ENCODE measurements around the gene GRIK5.

Gene GRIK5

GRCh38 chr19:42032431-42032830 is 37.6 kb downstream of the GRIK5 start:
- Histone ChIP-seq H3K4me3 (ENCODE audit: low read depth in 1 of 2, low read length in 2 of 2) (no peak overlapping the region), H3K9me3 (ENCODE audit: control insufficient read depth in 1 of 2, low read length in 2 of 2) (no peaks in the 10 kb centered on the region), H3K27ac (ENCODE audit: low read depth, low read length) (no peak overlapping the region), H3K9ac (ENCODE audit: low read depth in 1 of 2, low read length in 2 of 2) (no peak overlapping the region), H3K27me3 (ENCODE audit: control insufficient read depth in 1 of 2, insufficient read depth in 2 of 2, low read length in 2 of 2) (no peaks in the 10 kb centered on the region), H3K36me3 (ENCODE audit: control insufficient read depth in 1 of 2, insufficient read depth in 2 of 2, low read length in 2 of 2) (no peaks in the 10 kb centered on the region), H3K4me1 (ENCODE audit: control insufficient read depth in 1 of 2, insufficient read depth in 2 of 2, low read length in 2 of 2) (peaks cover 5 to 7% of the 10 kb centered on the region in 2 donors)

- Histone ChIP-seq H3K27ac (ENCODE audit: low read depth, low read length) (no peak overlapping the region), H3K27me3 (ENCODE audit: control insufficient read depth in 1 of 2, insufficient read depth in 2 of 2, low read length in 2 of 2) (no peaks in the 10 kb centered on the region), H3K4me1 (ENCODE audit: control insufficient read depth in 1 of 2, insufficient read depth in 2 of 2, low read length in 2 of 2) (peaks cover 5 to 7% of the 10 kb centered on the region in 2 donors), H3K4me3 (ENCODE audit: low read depth in 1 of 2, low read length in 2 of 2) (no peak overlapping the region), H3K9me3 (ENCODE audit: control insufficient read depth in 1 of 2, low read length in 2 of 2) (no peaks in the 10 kb centered on the region), H3K36me3 (ENCODE audit: control insufficient read depth in 1 of 2, insufficient read depth in 2 of 2, low read length in 2 of 2) (no peaks in the 10 kb centered on the region), H3K9ac (ENCODE audit: low read depth in 1 of 2, low read length in 2 of 2) (no peak overlapping the region)
Measured at GRCh38 chr19:42030645-42031440, 39.2 kb downstream of the GRIK5 start.

DNA sequence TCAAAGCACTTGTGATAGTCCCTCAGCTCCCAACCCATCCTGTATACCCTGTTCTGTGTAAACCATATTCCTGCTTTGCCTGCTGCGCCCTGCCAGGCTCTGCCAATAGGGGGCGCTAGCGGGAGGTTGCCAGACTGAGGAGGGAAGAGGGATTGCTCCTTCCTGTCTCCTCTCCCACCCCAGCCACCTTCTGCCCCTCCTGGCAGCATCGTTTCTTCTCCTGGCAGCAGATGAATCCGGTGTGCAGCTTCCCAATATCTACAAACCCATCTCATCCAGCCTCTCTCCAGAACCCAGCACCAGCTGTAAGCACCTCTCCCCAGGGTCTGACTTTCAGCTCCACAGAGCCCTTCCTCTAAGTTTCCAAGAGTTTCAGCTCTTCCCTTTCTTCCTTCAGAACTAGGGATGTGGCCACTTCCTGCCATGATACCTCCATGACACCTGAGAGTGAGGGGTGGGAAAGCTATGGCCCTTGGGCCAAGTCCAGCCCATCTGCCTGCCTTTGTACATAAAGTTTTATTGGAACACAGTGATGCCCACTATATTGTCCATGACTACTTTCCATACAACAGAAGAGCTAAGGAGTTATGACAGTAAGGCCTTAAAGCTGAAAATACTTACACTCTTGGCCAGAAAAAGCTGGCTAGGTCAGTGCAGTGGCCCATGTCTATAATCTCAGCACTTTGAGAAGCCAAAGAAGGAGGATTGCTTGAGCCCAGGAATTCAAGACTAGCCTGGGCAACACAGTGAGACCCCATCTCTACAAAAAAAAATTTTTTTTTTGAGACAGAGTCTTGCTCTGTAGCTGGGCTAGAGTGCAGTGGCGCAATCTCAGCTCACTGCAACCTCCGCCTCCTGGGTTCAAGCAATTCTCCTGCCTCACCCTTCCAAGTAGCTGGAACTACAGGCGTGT is 41.4 kb downstream of the GRIK5 start:
- Histone ChIP-seq H3K36me3 (ENCODE audit: control insufficient read depth in 1 of 2, insufficient read depth in 2 of 2, low read length in 2 of 2) (no peaks in the 10 kb centered on the region), H3K27me3 (ENCODE audit: control insufficient read depth in 1 of 2, insufficient read depth in 2 of 2, low read length in 2 of 2) (no peaks in the 10 kb centered on the region), H3K4me3 (ENCODE audit: low read depth in 1 of 2, low read length in 2 of 2) (no peak overlapping the region), H3K27ac (ENCODE audit: low read depth, low read length) (no peak overlapping the region), H3K9me3 (ENCODE audit: control insufficient read depth in 1 of 2, low read length in 2 of 2) (no peaks in the 10 kb centered on the region), H3K4me1 (ENCODE audit: control insufficient read depth in 1 of 2, insufficient read depth in 2 of 2, low read length in 2 of 2) (peaks cover 5 to 7% of the 10 kb centered on the region in 2 donors), H3K9ac (ENCODE audit: low read depth in 1 of 2, low read length in 2 of 2) (no peak overlapping the region)

DNA sequence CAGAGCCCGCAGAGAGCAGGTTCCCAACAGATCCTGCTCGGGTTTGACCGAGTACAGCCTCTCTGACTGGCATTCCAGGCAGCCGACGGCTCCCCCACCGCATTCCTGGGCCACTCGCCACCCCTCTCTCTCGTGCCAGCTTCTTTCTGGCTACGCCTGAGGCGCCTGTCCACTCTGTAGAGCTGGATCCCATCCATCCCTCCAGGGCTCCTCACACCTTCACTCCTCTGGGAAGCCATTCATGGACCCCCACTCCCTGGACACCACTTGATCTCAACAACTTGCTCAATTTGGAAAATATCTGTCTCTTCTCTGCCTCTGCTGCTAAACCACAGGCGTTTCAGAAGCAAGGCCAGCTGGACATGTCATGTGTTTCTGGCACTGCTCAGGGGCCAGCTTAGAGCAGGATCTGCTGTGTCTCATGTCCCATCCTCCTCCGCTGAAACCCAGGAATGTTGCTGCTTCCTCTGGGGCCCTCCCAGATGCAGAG is 45.3 kb downstream of the GRIK5 start:
- H3K27me3 ChIP-seq (ENCODE audit: control insufficient read depth in 1 of 2, insufficient read depth in 2 of 2, low read length in 2 of 2): no peaks in the 10 kb centered on the region
- H3K9me3 ChIP-seq (ENCODE audit: control insufficient read depth in 1 of 2, low read length in 2 of 2): no peaks in the 10 kb centered on the region
- no peaks in the 10 kb centered on the region for H3K36me3 ChIP-seq (ENCODE audit: control insufficient read depth in 1 of 2, insufficient read depth in 2 of 2, low read length in 2 of 2)
- H3K4me3 ChIP-seq (ENCODE audit: low read depth in 1 of 2, low read length in 2 of 2): no peak overlapping the region
- H3K4me1 ChIP-seq (ENCODE audit: control insufficient read depth in 1 of 2, insufficient read depth in 2 of 2, low read length in 2 of 2): no peaks in the 10 kb centered on the region
- H3K9ac ChIP-seq (ENCODE audit: low read depth in 1 of 2, low read length in 2 of 2): no peak overlapping the region
- no peak overlapping the region for H3K27ac ChIP-seq (ENCODE audit: low read depth, low read length)

DNA sequence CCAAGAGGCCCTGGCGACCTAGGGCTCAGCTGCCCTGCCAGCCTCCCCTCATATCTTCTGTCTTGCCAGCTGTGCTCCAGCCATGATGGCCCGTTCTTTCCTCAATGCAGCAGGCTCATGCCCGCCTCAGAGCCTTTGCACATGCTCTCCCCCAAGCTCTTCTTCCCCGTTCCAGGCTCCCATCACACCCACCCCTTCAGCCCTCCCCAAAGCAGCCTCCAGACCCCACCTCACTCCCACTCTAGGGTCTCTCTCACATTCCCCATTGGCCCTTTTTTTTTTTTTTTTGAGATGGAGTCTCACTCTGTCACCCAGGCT is 46.1 kb downstream of the GRIK5 start:
- Histone ChIP-seq H3K4me3 (ENCODE audit: low read depth in 1 of 2, low read length in 2 of 2) (no peak overlapping the region), H3K27me3 (ENCODE audit: control insufficient read depth in 1 of 2, insufficient read depth in 2 of 2, low read length in 2 of 2) (no peaks in the 10 kb centered on the region), H3K27ac (ENCODE audit: low read depth, low read length) (no peak overlapping the region), H3K36me3 (ENCODE audit: control insufficient read depth in 1 of 2, insufficient read depth in 2 of 2, low read length in 2 of 2) (no peaks in the 10 kb centered on the region), H3K9ac (ENCODE audit: low read depth in 1 of 2, low read length in 2 of 2) (no peak overlapping the region), H3K9me3 (ENCODE audit: control insufficient read depth in 1 of 2, low read length in 2 of 2) (no peaks in the 10 kb centered on the region), H3K4me1 (ENCODE audit: control insufficient read depth in 1 of 2, insufficient read depth in 2 of 2, low read length in 2 of 2) (no peaks in the 10 kb centered on the region)

DNA sequence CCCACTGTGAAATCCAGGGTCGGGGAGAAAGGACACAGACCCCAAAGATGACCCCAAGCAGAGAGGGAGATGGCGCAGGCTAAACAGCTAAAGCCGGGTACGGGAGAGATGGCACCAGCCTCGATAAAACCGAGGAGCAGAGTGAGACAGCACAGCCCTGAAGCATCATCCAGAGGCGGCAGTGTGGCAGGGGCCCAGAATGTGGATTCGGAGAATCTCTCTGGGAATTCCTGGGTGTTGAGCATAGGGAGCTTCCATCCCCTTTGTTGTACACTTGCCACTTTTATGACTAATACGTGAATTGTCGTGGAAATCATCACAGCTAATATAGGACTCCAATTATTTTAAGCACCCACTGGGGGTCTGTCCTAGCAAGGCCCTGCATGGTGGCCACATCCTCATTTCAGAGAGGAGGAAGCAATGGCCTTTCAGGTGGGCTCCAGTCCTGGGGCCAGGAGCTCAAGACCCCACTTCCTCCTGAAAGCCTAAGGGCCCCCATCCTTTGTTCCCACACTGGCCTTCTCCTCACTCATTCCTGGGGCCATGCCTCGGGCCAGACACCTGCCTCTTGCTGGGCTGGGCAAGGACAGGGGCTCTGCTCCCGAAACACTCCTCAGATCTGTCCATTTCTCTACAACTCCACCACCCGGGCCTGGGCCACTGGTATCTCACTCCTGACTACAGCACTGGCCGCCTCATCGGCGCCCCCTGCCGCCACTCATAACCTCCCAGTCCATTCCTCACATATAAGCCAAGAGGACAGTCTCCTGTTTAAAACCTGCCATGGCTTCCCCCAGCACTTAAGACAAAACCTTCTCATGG is 46.7 kb downstream of the GRIK5 start:
- Histone ChIP-seq H3K4me1 (ENCODE audit: control insufficient read depth in 1 of 2, insufficient read depth in 2 of 2, low read length in 2 of 2) (no peaks in the 10 kb centered on the region), H3K4me3 (ENCODE audit: low read depth in 1 of 2, low read length in 2 of 2) (no peak overlapping the region), H3K27me3 (ENCODE audit: control insufficient read depth in 1 of 2, insufficient read depth in 2 of 2, low read length in 2 of 2) (no peaks in the 10 kb centered on the region), H3K27ac (ENCODE audit: low read depth, low read length) (no peak overlapping the region), H3K9me3 (ENCODE audit: control insufficient read depth in 1 of 2, low read length in 2 of 2) (no peaks in the 10 kb centered on the region), H3K9ac (ENCODE audit: low read depth in 1 of 2, low read length in 2 of 2) (no peak overlapping the region), H3K36me3 (ENCODE audit: control insufficient read depth in 1 of 2, insufficient read depth in 2 of 2, low read length in 2 of 2) (no peaks in the 10 kb centered on the region)

DNA sequence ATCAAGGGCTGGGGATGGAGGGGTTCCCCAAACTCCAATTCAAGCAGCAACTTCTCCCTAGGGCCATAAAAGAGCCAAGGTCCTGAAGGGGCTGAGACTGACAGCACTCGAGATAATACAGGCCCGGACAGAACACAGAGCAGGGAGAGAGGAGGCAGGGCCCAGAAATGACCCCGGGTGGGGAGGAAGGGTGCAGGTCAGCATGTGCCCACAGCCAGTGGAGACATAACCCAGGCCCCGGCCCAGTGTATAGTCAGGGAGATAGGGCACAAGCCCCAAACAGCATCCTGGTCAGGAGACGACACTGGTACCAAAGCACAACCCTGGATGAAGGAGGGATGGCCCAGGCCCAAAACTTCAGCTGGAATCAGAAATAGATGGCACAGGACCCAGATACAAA is 47.4 kb downstream of the GRIK5 start:
- H3K27ac ChIP-seq (ENCODE audit: low read depth, low read length): no peak overlapping the region
- no peaks in the 10 kb centered on the region for H3K9me3 ChIP-seq (ENCODE audit: control insufficient read depth in 1 of 2, low read length in 2 of 2)
- H3K4me3 ChIP-seq (ENCODE audit: low read depth in 1 of 2, low read length in 2 of 2): no peak overlapping the region
- H3K4me1 ChIP-seq (ENCODE audit: control insufficient read depth in 1 of 2, insufficient read depth in 2 of 2, low read length in 2 of 2): no peaks in the 10 kb centered on the region
- no peaks in the 10 kb centered on the region for H3K36me3 ChIP-seq (ENCODE audit: control insufficient read depth in 1 of 2, insufficient read depth in 2 of 2, low read length in 2 of 2)
- H3K9ac ChIP-seq (ENCODE audit: low read depth in 1 of 2, low read length in 2 of 2): no peak overlapping the region
- H3K27me3 ChIP-seq (ENCODE audit: control insufficient read depth in 1 of 2, insufficient read depth in 2 of 2, low read length in 2 of 2): no peaks in the 10 kb centered on the region

- Histone ChIP-seq H3K4me1 (ENCODE audit: control insufficient read depth in 1 of 2, insufficient read depth in 2 of 2, low read length in 2 of 2) (no peaks in the 10 kb centered on the region), H3K27ac (ENCODE audit: low read depth, low read length) (no peak overlapping the region), H3K9me3 (ENCODE audit: control insufficient read depth in 1 of 2, low read length in 2 of 2) (no peaks in the 10 kb centered on the region), H3K36me3 (ENCODE audit: control insufficient read depth in 1 of 2, insufficient read depth in 2 of 2, low read length in 2 of 2) (no peaks in the 10 kb centered on the region), H3K4me3 (ENCODE audit: low read depth in 1 of 2, low read length in 2 of 2) (no peak overlapping the region), H3K9ac (ENCODE audit: low read depth in 1 of 2, low read length in 2 of 2) (no peak overlapping the region), H3K27me3 (ENCODE audit: control insufficient read depth in 1 of 2, insufficient read depth in 2 of 2, low read length in 2 of 2) (no peaks in the 10 kb centered on the region)
Measured at GRCh38 chr19:42021185-42021584, 48.8 kb downstream of the GRIK5 start.

DNA sequence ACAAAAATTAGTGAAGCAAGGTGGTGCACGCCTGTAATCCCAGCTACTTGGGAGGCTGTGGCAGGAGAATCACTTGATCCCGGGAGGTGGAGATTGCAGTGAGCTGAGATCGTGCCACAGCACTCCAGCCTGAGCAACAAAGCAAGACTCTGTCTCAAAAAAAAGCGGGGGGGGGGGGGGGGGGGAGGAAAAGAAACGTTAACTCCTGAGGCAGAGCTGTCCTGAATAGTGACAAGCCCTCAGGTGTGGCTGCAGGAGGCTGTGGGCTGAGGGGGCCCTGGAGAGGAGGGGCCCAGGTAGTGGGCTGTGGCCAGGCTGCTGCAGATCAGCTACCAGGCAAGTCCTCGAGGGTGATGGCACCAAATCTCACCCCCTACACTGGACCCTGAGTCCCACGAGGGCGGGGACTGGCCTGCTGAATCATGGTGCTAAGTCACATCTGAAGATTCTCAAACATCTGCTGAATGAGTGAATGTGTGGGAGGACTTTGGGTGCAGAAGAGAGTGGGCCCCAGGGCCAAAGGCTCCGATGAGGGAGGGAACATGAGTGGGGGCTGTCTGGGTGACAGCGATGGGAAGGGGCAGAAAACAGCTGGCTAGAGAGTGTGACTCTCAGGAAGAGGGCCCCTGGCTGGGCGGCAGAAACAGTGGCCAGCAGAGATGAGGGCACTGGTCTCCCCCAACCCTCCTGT is 51.4 kb downstream of the GRIK5 start:
- no peaks in the 10 kb centered on the region for H3K36me3 ChIP-seq (ENCODE audit: control insufficient read depth in 1 of 2, insufficient read depth in 2 of 2, low read length in 2 of 2)
- no peak overlapping the region for H3K4me3 ChIP-seq (ENCODE audit: low read depth in 1 of 2, low read length in 2 of 2)
- H3K9me3 ChIP-seq (ENCODE audit: control insufficient read depth in 1 of 2, low read length in 2 of 2): no peaks in the 10 kb centered on the region
- no peak overlapping the region for H3K9ac ChIP-seq (ENCODE audit: low read depth in 1 of 2, low read length in 2 of 2)
- H3K4me1 ChIP-seq (ENCODE audit: control insufficient read depth in 1 of 2, insufficient read depth in 2 of 2, low read length in 2 of 2): no peaks in the 10 kb centered on the region
- H3K27me3 ChIP-seq (ENCODE audit: control insufficient read depth in 1 of 2, insufficient read depth in 2 of 2, low read length in 2 of 2): no peaks in the 10 kb centered on the region
- no peak overlapping the region for H3K27ac ChIP-seq (ENCODE audit: low read depth, low read length)
